Coronary artery (tissue), 2 donors: Measurements from ENCODE around the gene OVOL2.

Experiments
- DNase-seq: peaks from one replicate; pipeline ENCODE4 v3.0.0-alpha.2; 2017; ENCODE audit warnings: low spot score
- H3K27ac ChIP-seq, 2 donors: fragments of 200-600 bp; sonication (generic); one replicate each; pipeline ENCODE4 v1.5.1; 2016 to 2019
- H3K4me3 ChIP-seq: fragments of 200-600 bp; sonication (generic); 2 replicates; pipeline ENCODE4 v1.5.1; 2016; ENCODE audit warnings: mild to moderate bottlenecking, moderate library complexity
- CTCF ChIP-seq: fragments of 200-600 bp; sonication (generic); IDR thresholded peaks from one replicate; pipeline ENCODE4 v1.5.1; 2019; ENCODE audit warnings: antibody characterized with exemption

Gene OVOL2

GRCh38 chr20:18072532-18072931 is 14.8 kb upstream of the OVOL2 start:
- H3K27ac ChIP-seq = no peak overlapping the region
- TF ChIP-seq CTCF = no peak
- DNase-seq = no peak
- H3K4me3 ChIP-seq = no peak overlapping the region

- DNase-seq = no peak
- no peak for TF ChIP-seq CTCF
- H3K4me3 ChIP-seq = no peak overlapping the region
- H3K27ac ChIP-seq = no peak overlapping the region
Measured at GRCh38 chr20:18066421-18067333, 9.0 kb upstream of the OVOL2 start.

DNA sequence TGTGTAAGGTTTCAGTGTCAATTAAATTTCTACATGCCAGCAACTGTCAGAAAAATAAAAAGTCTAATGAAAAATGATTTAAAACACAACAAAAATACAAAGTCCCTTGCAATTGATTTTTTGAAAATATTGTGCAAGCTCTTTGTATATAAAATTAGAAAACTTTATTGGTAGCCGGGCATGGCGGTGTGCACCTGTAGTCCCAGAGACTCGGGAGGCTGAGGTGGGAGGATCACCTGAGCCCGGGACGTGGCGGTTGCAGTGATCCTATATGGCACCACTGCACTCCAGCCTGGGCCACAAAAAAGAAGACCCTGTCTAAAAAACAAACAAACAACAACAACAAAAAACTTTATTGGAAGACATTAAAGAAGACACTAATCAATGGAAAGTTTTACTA is 6.0 kb upstream of the OVOL2 start:
- Histone ChIP-seq H3K27ac (no peak overlapping the region), H3K4me3 (no peak overlapping the region)
- no peak for DNase-seq
- TF ChIP-seq CTCF = no peak

DNA sequence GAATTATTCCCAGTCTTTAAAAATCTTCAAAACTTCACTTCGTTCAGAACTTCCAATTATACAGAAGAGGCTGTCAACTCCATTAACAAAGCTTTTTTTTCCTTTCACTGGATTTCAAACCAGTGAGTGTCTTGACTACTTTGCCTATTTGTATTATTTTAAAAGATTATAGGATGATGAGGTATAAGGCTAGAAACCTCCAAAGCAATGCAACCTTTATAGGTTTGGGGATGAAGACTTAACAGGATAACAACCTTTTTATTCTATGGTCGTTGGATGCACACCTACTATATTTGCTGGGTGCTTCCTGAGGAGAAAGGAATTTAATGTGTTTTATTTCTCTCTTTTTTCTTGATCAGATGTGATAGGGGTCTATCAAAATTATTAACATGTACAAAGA is 1.9 kb upstream of the OVOL2 start:
- no peak overlapping the region for H3K4me3 ChIP-seq
- no peak for DNase-seq
- H3K27ac ChIP-seq = no peak overlapping the region
- no peak for TF ChIP-seq CTCF

- H3K27ac ChIP-seq = no peak overlapping the region
- no peak for TF ChIP-seq CTCF
- peak overlapping the region; percentile 9 for H3K4me3 ChIP-seq
- DNase-seq = no peak
Measured at GRCh38 chr20:18058661-18059467, 1.1 kb upstream of the OVOL2 start.

DNA sequence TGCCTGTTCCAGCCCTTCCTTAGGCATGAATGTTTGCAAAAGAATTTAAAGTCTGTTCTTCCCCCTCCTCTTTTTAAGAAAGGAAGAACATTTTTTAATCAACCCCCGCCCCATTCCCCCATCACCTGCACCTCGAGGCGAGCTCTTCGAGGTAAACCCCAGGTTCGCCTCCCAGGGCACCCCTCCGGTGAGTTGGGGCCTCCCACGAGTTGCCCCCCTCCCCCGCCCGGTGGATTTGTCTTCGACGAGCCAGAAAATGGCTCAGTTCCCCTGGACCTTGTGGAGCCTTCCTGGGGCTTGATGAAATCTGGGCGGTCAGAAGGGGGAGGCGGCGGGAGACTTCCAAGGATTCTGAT is 256 bp upstream of the OVOL2 start:
- no peak for TF ChIP-seq CTCF
- no peak for DNase-seq
- Histone ChIP-seq H3K27ac (no peak overlapping the region), H3K4me3 (peak overlapping the region; percentile 70)
